HepG2 (cell line): Measurements from ENCODE around the gene ESR2. TPM values are rescaled to one million over a fixed set of nuclear protein-coding genes. Genes with fewer than 3 reads are reported as not detected.
"Not testable (repeated sequence)": the region's sequence is repeated elsewhere in the genome, so short reads cannot be mapped to it uniquely, and the experiment has no call there.

Experiments
- ATAC-seq: fragments of 200-7000 bp; cut with Tn5 transposase; 3 replicates; pipeline ENCODE4 v1.9.1; 2020; ENCODE audit warnings: mild to moderate bottlenecking, moderate library complexity
- BruUV-seq: library from RNA; stranded (reverse); fragments of 400-500 nt; replicated peaks from 2 replicates; lab custom pipeline; 2021; lab: Mats Ljungman, UMichigan
- CTCF ChIA-PET: fragments of 300-600 bp; formaldehyde crosslinking; extraction: SDS; loops from one replicate; lab custom pipeline; 2021; ENCODE audit warnings: low total read pairs, inconsistent platforms, low intra/inter-chr PET ratio; lab: Yijun Ruan, JAX
- POLR2A ChIA-PET: fragments of 350-600 bp; sonication (Branson Sonifier 250); formaldehyde crosslinking; loops from one replicate; lab custom pipeline; 2020; ENCODE audit warnings: antibody characterized with exemption, inconsistent platforms; lab: Yijun Ruan, JAX
- DNase-seq: peaks from one replicate; pipeline ENCODE4 v3.0.0-alpha.2; 2015; ENCODE audit warnings: low spot score
- FAIRE-seq: peaks from 3 replicates; lab custom pipeline; 2011; peaks lifted over from hg19 to GRCh38; lab: Jason Lieb, UNC
- H2AFZ ChIP-seq: one replicate; pipeline ENCODE4 v1.6.1; 2011; ENCODE audit warnings: low read length, inconsistent platforms
- H3K27ac ChIP-seq: fragments of 300-600 bp; 3 replicates; pipeline ENCODE4 v1.8.0; 2011; ENCODE audit warnings: mixed run types, mild to moderate bottlenecking, mixed read lengths, low read length, inconsistent platforms; ENCODE audit not compliant: insufficient read depth; ENCODE audit errors: extremely low read length
- H3K27me3 ChIP-seq, 2 experiments: fragments of 200-600 bp in 1 of 2; 2 replicates in 1 of 2; 3 replicates in 1 of 2; pipeline versions ENCODE4 v1.6.0 to v1.8.0; 2011; ENCODE audit warnings: low read length in 2 of 2, mild to moderate bottlenecking in 2 of 2, moderate library complexity in 2 of 2, inconsistent platforms in 1 of 2; ENCODE audit not compliant: insufficient read depth in 2 of 2, control insufficient read depth in 1 of 2
- H3K36me3 ChIP-seq, 2 experiments: fragments of 200-600 bp in 1 of 2; replicated peaks in 1 of 2; 2 replicates in 1 of 2; 3 replicates in 1 of 2; pipeline versions ENCODE4 v1.5.1 to v1.8.0; 2011; ENCODE audit warnings: low read length in 2 of 2, inconsistent platforms in 1 of 2; ENCODE audit not compliant: insufficient read depth in 2 of 2, control insufficient read depth in 1 of 2
- H3K4me1 ChIP-seq: 2 replicates; pipeline ENCODE4 v1.5.1; 2012; ENCODE audit warnings: low read length, inconsistent platforms; ENCODE audit not compliant: insufficient read depth
- H3K4me2 ChIP-seq: 2 replicates; pipeline ENCODE4 v1.6.0; 2011; ENCODE audit warnings: low read depth, low read length, inconsistent platforms
- H3K4me3 ChIP-seq, 3 experiments: fragments of 200-600 bp in 1 of 3; sonication (generic), shearing (Covaris generic) in 1 of 3; replicated peaks in 1 of 3; 2 replicates each; pipeline ENCODE4 v1.5.1; 2011 to 2016; ENCODE audit warnings: low read length in 3 of 3, inconsistent platforms in 2 of 3, low read depth in 2 of 3, mild to moderate bottlenecking in 2 of 3, control low read depth in 1 of 3, mixed read lengths in 1 of 3; ENCODE audit not compliant: insufficient read depth in 1 of 3
- H3K79me2 ChIP-seq: one replicate; pipeline ENCODE4 v1.6.1; 2011; ENCODE audit warnings: low read length, inconsistent platforms; ENCODE audit not compliant: insufficient read depth
- H3K9ac ChIP-seq: 2 replicates; pipeline ENCODE4 v1.6.0; 2011; ENCODE audit warnings: mild to moderate bottlenecking, low read depth, low read length, inconsistent platforms; ENCODE audit not compliant: insufficient read depth
- H3K9me3 ChIP-seq: 2 replicates; pipeline ENCODE4 v1.5.1; 2012; ENCODE audit warnings: mild to moderate bottlenecking, low read length
- H4K20me1 ChIP-seq: 2 replicates; pipeline ENCODE4 v1.6.0; 2011; ENCODE audit warnings: inconsistent platforms, mild to moderate bottlenecking, low read length, moderate library complexity; ENCODE audit not compliant: insufficient read depth
- HIVEP1 ChIP-seq: sonication (generic); formaldehyde crosslinking; IDR thresholded peaks from 2 replicates; pipeline ENCODE4 v1.4.0; 2020; ENCODE audit warnings: mild to moderate bottlenecking, missing genetic modification reagents
- NFIC ChIP-seq: IDR thresholded peaks from 2 replicates; pipeline ENCODE4 v1.6.1; 2012; ENCODE audit warnings: mild to moderate bottlenecking, low read length, inconsistent platforms
- PAWR ChIP-seq: sonication (generic); formaldehyde crosslinking; IDR thresholded peaks from 2 replicates; pipeline ENCODE4 v1.4.0; 2020; ENCODE audit warnings: missing genetic modification reagents, mild to moderate bottlenecking, borderline replicate concordance
- ZBTB21 ChIP-seq: sonication (generic); formaldehyde crosslinking; IDR thresholded peaks from 2 replicates; pipeline ENCODE4 v1.4.0; 2020; ENCODE audit warnings: missing genetic modification reagents
- ZNF224 ChIP-seq: sonication (generic); formaldehyde crosslinking; IDR thresholded peaks from 2 replicates; pipeline ENCODE4 v1.5.0; 2020; ENCODE audit warnings: mild to moderate bottlenecking, missing genetic modification reagents
- ZNF367 ChIP-seq: sonication (generic); formaldehyde crosslinking; IDR thresholded peaks from 2 replicates; pipeline ENCODE4 v1.4.0; 2020; ENCODE audit warnings: missing genetic modification reagents, borderline replicate concordance
- WGBS: methylation state at CpG from one replicate; pipeline ENCODE4 v1.1.6; 2017; ENCODE audit warnings: low lambda C conversion rate; 5-methylcytosine and 5-hydroxymethylcytosine counted together
- in situ Hi-C: cut with HindIII; loops from 2 replicates; pipeline ENCODE4 v1.10.0; 2017; ENCODE audit warnings: low pct_unique_long_range_greater_than_20kb; ENCODE audit not compliant: extremely low pct_ligation_motif_present
- intact Hi-C: fragments of 100-400 bp; cut with micrococcal nuclease; formaldehyde crosslinking; loops from one replicate; pipeline ENCODE4 v1.10.0; 2022; ENCODE audit not compliant: unreplicated experiment
- polyA plus RNA-seq, 8 experiments: library from polyadenylated mRNA; depleted of rRNA in 3 of 8; stranded (reverse) in 7 of 8; unstranded in 1 of 8; fragments of >200 nt; fragmentation: Illumina TruSeq in 4 of 8; extraction: Trizol in 4 of 8; gene quantifications; 2 replicates each; pipeline versions ENCODE4 v1.2.1 to v1.2.3, GENCODE V29; 2011 to 2016; ENCODE audit warnings: low read depth in 4 of 8, missing spikeins in 1 of 8, mixed read lengths in 1 of 8; ENCODE audit not compliant: insufficient read depth in 1 of 8
- total RNA-seq, 5 experiments: library from RNA; depleted of rRNA; stranded (reverse); fragments of >200 nt; fragmentation: Illumina TruSeq; extraction: Trizol; gene quantifications; 2 replicates each; pipeline ENCODE4 v1.2.3, GENCODE V29; 2016; ENCODE audit warnings: low read depth in 1 of 5
- TF ChIP-seq, protein P1 (sequence below): sonication (generic); formaldehyde crosslinking; IDR thresholded peaks from 2 replicates; pipeline ENCODE4 v1.4.0; 2020; ENCODE audit warnings: mild to moderate bottlenecking, low read depth, missing genetic modification reagents
- TF ChIP-seq, protein P2 (sequence below): IDR thresholded peaks from 2 replicates; pipeline ENCODE4 v1.6.1; 2016; ENCODE audit warnings: control low read depth
- TF ChIP-seq, protein P3 (sequence below): IDR thresholded peaks from 2 replicates; pipeline ENCODE4 v1.6.1; 2016; ENCODE audit warnings: mild to moderate bottlenecking

ESR2 gene
- total and polyA plus RNA-seq, 2 of the 13 experiments (the other 11 are each of a cell fraction or from before 2014, with no cell fraction given): 0.01 to 0.04 TPM

DNA sequence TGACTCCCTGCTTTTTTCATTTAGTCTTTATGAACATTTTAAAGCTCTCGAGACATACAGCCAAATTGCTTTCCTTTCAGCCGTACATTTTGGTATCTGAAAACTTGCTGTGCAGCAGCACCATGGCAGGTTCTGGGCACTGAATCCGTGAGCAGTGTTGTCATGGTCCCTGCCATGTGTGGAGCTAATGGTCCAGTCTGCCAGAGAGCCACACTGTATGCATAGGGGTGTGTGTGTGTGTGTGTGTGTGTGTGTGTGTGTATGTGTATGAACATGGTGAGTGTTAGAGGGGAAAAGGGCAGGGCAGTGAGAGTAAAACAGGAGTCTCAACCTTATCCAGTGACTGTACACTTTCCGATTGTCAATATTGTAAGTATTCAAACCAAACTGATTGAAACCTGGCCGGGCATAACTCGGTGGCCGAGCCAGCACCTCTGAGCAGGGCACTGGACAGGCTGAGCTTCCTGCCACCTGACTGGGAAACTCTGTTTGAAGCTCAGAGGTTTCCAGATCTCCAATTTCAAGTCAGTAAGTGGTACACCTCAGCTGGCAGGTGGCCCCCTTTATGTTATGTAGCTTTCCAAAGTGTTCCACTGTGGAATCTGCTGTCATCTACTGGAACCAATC lies 110.0 kb downstream of the ESR2 start (continued):
- TF ChIP-seq, protein P1, sequence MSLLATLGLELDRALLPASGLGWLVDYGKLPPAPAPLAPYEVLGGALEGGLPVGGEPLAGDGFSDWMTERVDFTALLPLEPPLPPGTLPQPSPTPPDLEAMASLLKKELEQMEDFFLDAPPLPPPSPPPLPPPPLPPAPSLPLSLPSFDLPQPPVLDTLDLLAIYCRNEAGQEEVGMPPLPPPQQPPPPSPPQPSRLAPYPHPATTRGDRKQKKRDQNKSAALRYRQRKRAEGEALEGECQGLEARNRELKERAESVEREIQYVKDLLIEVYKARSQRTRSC (CRISPR knock-in tag): no peak
- TF ChIP-seq PAWR (CRISPR knock-in tag): no peak
- no peak for TF ChIP-seq NFIC
- TF ChIP-seq ZBTB21 (CRISPR knock-in tag): no peak
- TF ChIP-seq HIVEP1: no peak
- no peak for TF ChIP-seq ZNF224 (CRISPR knock-in tag)
- no peak for TF ChIP-seq ZNF367 (CRISPR knock-in tag)
- TF ChIP-seq, protein P2, sequence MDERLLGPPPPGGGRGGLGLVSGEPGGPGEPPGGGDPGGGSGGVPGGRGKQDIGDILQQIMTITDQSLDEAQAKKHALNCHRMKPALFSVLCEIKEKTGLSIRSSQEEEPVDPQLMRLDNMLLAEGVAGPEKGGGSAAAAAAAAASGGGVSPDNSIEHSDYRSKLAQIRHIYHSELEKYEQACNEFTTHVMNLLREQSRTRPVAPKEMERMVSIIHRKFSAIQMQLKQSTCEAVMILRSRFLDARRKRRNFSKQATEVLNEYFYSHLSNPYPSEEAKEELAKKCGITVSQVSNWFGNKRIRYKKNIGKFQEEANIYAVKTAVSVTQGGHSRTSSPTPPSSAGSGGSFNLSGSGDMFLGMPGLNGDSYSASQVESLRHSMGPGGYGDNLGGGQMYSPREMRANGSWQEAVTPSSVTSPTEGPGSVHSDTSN (CRISPR knock-in tag): no peak
- TF ChIP-seq, protein P3, sequence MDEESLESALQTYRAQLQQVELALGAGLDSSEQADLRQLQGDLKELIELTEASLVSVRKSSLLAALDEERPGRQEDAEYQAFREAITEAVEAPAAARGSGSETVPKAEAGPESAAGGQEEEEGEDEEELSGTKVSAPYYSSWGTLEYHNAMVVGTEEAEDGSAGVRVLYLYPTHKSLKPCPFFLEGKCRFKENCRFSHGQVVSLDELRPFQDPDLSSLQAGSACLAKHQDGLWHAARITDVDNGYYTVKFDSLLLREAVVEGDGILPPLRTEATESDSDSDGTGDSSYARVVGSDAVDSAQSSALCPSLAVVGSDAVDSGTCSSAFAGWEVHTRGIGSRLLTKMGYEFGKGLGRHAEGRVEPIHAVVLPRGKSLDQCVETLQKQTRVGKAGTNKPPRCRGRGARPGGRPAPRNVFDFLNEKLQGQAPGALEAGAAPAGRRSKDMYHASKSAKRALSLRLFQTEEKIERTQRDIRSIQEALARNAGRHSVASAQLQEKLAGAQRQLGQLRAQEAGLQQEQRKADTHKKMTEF (CRISPR knock-in tag): no peak
- TF ChIP-seq, all 625 proteins: peak for 0

DNA sequence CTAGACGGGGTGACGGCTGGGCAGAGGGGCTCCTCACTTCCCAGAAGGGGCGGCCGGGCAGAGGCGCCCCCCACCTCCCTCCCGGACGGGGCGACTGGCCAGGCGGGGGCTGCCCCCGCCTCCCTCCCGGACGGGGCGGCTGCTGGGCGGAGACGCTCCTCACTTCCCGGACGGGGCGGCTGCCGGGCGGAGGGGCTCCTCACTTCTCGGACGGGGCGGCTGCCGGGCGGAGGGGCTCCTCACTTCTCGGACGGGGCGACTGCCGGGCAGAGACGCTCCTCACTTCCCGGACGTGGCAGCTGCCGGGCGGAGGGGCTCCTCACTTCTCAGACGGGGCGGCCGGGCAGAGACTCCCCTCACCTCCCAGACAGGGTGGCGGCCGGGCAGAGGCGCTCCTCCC lies 111.3 kb downstream of the ESR2 start:
- H3K79me2 ChIP-seq, H3K4me3 ChIP-seq, intact Hi-C loops, in situ Hi-C loops, POLR2A ChIA-PET, H3K4me1 ChIP-seq, ATAC-seq, CTCF ChIA-PET, H4K20me1 ChIP-seq, BruUV-seq, H2AFZ ChIP-seq, H3K27ac ChIP-seq, DNase-seq, H3K9me3 ChIP-seq, H3K27me3 ChIP-seq, H3K9ac ChIP-seq, H3K36me3 ChIP-seq, H3K4me2 ChIP-seq, FAIRE-seq: not testable (repeated sequence)
- WGBS: 98% methylated on average over 8 of the region's 40 CpGs
